HG02610 (cell line): ENCODE measurements around the gene GOLGA6L7.
"Not testable (repeated sequence)": the region's sequence is repeated elsewhere in the genome, so short reads cannot be mapped to it uniquely, and the experiment has no call there.

ENCODE experiments used
- ATAC-seq: cut with Tn5 transposase; IDR thresholded peaks from one replicate; pipeline ENCODE4 v1.9.1; 2021; ENCODE audit warnings: mild to moderate bottlenecking, moderate library complexity; ENCODE audit not compliant: unreplicated experiment

The GOLGA6L7 gene

DNA sequence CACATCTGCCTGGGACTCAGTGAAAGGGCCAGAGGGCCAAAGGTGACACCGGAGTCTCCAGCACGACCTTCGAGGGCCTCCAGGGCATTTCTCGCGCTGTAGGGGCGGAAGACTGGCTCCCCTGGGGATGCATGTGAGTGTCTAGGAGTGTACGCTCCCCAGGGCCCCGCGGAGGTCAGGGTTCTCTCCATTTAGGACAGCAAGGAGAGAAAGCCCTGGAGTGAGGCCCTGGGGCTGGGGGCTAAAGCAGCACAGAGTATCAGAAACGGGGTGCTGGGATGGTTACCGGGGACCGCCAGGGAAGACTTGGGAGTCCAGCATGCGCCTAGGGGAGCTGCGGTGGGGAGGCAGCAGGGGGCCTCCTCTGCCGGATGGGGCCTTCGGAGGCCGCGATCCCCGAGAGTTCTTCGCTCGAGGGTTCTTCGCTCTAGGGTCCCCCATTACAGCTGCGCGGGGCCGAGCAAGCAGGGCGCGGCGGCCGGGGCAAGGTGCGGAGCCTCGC is 36.7 kb upstream of the GOLGA6L7 start:
- ATAC-seq = no peak

DNA sequence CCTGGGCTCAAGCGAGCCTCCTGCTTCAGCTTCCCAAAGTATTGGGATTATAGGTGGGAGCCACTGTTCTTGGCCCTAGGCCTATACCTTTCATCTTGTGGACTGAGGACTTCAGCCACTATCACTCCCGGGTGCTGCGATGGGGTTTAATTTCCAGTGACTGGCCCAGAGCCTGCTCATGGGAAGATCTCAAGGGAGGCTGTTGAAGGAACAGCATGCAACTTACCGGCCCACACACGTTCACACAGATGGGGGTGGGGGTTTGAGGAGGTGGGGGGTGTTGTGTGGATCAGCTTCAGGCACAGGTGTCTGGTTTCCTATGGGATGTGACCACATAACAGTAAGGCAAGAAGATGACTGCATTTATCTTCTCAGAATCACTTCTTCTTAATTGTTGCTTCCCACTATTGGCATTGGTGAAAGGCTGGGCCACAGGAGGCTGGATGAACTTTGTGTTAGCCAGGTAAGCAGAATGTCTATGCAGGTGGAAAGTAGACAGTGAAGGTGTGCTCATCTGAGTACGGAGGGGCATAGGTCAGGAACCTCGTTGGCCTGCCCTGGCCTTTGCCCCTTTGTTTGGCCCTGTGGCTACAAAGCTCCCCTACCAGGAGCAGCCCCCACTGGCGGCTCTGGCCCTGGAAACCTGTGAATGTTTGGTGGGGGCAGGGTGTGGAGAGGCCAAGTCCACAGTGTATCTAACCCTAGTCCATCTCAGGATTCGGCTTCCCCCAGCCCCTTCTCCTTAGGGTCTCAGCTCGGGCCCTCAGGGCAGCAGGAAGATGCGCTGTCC is 35.9 kb upstream of the GOLGA6L7 start:
- ATAC-seq = no peak

DNA sequence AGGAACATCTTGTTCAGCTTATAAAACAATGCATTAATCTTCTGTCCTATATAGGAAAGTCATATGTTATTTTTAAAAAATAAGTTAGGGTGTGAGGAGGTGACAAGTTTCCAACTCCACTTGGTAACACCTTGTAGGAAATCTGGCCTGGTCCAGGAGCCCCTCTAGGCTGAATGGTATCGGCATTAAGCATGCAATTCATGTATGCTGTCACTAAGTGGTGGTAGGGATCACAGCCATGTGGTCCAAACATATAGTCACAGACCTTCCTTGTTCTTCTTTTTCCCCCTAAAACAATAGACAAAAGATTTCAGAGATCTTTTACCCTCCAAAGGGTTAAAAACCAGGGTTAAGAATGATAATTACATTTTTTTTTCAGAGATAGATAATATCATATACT is 33.2 kb upstream of the GOLGA6L7 start:
- no peak for ATAC-seq

DNA sequence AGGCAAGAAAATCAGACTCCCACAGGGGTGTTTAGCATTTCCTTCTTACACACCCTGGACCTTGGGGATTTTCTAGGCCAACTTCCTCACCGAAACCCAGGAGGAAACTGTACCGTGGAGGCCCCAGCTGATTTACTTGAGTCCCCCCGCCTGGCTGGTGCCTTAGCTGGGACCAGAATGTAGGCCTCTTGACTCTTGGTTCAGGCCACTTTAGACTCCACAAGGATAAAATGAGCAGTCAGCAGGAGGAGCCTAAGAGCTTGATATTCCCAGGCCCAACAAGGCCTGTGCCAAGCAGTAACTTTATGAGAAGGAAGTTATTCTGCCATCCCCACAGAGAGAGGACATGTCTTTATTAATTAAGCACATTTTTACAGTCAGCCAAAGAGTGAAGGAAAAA is 32.7 kb upstream of the GOLGA6L7 start:
- ATAC-seq = no peak

DNA sequence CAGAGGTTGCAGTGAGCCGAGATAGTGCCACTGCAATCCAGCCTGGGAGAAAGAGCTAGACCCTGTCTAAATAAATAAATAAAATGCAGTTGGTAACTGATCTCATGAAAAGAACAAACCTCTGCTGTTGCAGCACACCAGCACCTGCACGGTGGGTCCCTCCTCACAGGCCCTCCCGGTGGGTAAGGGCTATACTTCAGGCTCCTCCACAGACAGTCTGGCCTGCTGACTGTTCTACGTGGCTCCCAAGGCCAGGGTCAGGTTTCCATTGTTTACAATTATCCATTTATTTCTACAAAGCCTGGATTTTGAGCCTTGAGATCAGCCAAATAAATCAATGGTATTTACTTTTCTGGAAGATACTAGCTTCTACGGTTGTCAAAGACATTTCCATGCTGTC is 32.2 kb upstream of the GOLGA6L7 start:
- ATAC-seq = no peak

DNA sequence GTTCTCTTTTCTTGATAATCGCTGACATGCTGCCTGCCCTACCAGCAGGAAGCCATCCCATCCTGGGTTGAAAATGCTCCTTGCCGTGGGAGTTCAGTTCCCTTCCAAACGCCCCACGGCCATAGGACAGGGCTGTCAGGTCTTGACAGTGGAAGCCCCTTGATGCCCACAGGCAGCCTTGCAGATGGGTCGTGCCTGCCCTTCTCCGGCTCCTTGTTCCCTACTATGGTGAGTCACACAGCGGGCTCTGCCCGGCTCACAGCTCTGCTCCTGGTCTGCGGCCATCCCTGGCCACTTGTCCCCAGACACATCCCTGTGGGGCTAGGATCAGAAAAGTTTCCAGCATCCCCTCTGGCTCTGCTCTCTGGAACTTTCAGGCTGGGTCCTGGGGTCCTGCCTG is 31.1 kb upstream of the GOLGA6L7 start:
- no peak for ATAC-seq

DNA sequence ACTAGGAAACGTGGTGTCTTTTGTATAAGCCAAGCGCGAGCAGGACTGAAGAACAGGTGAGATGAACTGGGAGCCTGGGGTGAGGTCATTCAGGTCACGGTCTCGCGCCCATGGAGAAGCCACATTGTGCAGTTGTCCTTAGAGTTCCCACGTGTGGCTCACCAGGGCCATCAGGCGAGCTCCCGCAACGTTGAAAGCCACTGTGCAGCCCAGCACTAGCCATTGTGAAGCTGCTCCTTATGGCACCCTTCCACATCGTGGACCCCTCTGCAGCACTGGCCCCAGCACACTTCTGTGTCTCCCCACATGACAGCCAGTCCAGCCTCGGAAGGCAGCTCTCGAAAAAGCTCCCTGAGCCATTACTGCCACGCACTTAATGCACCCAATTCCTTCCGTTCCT is 29.8 kb upstream of the GOLGA6L7 start:
- no peak for ATAC-seq

DNA sequence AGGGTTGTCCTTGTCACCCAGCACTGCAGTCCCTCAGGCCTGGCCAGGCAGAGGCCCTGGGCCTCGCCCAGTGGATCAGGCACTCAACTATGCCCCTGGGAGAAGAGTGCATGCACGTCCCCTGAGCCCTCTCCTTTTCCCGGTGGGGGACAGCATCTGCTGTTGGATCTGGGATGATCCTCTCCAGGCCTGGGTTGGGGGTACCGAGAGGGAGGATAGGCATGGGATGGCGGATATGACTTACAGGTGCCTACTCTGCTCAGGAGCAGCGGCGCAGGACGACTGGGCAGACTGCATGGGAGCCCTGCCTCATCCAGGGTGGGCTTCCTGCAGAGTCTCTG is 28.4 kb upstream of the GOLGA6L7 start:
- ATAC-seq = no peak

DNA sequence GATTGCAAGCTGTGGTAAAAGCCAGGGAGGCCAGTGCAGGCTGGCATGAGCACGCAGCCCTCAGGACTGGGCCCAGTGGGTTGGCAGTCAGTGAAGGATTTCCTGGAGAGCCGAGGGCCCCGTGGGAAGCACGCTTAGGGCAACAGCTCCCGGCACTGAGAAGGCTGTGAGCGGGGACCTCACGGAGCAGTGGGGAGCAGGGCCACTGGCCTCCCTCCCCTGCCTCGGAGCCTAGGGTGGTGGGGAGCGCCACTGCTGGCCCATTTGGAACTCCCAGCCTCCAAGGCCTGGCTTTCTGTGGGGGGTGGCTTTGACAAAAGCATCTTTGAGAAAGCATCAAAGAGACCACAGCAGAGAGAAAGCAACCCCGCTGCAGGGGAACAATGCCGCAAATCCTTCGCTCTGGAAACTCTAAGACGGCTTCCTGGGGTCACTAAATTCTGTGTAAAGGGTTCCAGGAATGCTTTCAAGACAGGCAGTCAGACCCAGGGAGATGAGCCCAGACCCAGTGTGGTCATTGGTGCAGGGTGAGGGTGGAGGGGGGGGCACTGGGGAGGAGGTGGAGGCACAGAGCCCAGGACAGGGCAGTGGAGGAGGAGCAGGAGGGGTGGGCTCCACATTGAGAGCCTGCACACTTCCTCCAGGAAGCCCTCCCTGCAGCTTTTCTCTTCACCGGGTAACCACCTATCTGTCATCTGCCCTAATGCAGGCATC is 27.8 kb upstream of the GOLGA6L7 start:
- no peak for ATAC-seq

DNA sequence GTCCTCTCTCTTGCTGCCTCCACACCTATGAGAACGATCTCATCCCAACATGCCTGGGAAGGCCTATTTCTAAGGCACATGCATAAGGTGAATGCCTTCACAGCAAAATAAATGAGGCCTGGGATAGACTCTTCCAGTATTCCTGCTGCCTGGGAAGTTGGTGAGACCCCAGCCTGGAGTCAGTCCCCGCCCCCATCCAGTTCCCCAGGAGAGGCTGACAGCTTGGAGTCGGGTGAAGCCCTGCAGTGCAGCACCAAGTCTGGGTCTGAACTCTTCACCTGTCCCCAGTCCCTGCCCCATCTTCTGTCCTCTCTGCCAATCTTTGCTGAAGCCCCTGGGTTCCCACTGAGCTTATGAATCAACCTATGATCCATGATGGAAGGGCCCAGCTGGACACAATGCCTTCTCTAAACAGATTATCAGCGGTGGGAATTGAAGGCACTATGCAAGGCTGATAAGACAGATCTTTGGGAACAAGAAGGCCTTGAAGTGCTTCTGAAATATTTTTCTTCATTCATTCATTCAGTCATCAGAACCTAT is 27.1 kb upstream of the GOLGA6L7 start:
- no peak for ATAC-seq

DNA sequence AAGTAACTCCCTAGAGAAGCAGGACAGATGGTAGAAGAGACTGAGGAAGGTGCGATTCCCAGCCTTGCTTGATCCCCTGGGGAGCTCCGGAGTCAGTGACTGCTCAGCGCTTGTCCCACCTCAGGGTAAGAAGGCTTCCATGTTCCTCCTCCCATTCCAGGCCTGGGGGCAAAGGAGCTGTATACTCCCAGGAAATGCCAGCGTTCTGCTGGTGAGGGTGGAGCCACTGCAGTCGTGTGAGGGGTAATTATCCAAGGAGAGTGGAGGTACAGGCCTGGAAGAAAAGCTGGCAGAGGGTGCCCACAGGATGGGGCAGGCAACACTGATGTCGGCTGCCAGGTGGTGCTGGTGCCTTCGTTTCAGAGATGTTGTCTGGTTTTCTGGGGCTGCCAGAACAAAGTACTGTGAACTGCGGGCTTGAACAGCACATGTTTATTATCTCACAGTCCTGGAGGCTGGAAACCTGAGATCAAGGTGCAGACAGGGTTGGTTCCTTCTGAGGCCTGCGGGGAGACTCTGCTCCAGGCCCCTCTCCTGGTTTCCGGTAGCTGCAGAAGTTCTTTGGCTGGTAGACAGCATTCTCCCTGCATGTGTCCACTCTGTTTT is 25.2 kb upstream of the GOLGA6L7 start:
- ATAC-seq = no peak

DNA sequence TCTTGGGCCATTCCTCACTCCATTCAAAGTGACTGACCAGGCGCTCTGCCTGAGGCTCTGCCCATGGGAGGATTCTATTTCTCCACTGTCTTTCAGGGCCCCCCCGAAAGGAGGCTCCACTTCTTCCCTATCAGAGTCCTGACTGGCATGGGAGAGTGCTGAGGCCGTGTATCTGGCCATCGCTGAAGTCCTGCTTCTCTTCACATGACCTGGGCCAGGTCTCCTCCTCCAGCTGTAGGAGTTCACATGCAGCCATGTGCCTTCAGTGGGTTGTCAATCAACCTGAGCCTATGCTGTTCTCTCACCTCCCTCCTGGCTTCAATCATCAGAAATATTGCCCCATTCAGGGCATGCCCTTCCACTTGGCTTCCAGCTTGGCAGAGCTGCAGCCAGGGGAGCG is 24.6 kb upstream of the GOLGA6L7 start:
- ATAC-seq = no peak

DNA sequence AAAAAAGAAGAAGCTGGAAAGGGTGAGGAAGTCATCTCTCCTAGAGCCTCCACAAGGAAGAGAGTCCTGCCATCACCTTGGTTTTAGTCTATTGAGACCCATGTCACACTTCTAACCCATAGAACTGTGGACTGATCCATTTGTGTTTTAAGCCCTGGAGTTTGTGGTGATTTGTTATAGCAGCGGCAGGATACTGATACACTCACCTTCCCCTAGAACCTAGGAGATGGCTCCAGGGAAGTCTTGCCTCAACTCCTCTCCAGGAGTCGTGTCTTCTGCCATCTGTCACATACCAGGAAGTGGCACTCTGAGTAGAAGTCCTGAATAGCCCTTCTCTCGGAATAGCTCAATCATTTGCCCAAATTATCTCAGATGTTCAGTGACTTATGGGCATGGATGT is 22.7 kb upstream of the GOLGA6L7 start:
- ATAC-seq = no peak

DNA sequence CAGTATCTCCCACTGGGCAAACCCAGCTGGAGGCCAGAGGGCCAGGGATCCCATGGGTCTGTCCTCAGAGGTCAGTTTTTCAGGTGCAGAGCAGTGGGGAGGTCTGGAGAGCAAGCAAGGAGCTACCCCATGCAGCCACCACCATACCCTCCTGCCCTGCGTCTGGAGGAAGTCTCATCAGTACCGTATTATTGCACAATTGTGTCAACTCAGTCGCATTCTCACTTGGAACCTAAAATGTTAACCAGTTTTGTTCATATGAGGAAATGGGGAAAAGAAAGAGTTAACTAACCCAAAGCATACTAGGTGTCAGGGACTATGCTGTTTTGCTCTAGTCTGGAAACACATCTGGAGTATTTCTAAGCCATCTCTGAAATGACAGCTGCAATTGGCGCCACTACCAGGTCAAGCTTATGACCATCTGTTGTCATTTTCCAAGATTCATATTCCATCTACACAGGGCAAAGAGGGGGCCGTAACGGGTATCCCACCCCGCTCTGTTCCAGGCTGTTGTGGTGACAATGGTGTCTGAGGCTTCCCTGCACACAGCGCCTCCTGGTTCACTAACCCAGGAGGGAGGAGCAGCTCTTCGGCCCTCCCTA is 20.4 kb upstream of the GOLGA6L7 start:
- ATAC-seq = no peak

DNA sequence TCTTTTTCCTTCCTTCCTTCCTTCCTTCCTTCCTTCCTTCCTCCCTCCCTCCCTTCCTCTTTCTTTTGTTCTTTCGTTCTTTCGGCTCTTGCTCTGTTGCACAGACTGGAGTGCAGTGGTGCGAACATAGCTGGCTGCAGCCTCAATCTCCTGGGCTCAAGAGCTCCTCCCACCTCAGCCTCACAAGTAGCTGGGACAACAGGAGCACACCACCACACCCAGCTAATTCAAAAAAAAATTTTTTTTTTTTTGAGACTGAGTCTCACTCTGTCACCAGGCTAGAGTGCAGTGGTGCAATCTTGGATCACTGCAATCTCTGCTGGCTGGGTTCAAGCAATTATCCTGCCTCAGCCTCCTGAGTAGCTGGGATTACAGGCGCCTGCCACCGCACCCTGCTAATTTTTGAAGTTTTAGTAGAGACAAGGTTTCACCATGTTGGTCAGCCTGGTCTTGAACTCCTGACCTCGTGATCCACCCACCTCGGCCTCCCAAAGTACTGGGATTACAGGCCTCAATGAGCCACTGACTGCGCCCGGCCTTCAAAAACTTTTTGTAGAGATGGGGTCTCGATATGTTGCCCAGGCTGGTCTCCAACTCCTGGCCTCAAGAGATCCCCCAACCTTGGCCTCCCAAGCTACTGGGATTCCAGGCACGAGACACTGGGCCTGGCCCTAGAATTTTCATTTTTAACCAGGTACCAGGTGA is 13.3 kb upstream of the GOLGA6L7 start:
- ATAC-seq = not testable (repeated sequence)

DNA sequence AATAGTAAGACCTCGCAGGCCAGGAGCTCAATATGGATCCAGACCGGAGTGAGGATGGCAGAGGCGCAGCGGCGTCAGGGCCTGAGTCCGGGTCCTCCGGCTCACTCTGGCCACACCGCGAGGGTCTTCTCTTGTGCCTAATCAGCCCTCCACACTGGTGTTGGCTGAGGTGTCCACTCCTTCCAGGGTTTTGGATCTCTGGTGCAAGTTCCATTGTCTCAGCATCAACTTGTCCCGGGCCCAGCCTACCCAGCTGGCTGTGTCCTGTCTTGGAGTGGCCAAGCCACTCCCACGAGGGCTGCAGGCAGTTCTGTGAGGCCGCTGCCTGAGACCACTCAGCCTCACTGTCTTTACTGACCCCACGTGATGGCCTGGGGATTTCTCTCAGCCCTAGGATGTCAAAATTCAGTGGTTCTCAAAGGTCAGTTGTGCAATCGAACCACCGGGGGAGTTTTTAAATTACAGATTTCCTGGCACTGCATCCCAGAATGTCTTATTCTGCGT is 12.6 kb upstream of the GOLGA6L7 start:
- no peak for ATAC-seq

DNA sequence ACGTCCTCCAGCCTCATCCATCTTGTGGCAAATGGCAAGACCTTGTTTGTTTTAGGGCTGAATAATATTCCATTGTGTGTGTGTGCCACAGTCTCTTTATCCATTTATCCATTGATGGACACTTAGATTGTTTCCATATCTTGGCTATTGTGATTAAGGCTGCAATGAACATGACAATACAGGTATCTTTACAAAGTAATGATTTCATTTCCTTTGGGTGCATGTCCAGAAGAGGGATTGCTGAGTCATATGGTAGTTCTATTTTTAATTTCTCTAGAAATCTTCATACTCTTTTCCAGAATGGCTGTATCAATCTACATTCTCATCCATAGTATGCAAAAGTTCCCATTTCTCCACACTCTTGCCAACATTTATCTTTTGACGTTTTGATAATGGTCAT is 6.1 kb upstream of the GOLGA6L7 start:
- not testable (repeated sequence) for ATAC-seq

DNA sequence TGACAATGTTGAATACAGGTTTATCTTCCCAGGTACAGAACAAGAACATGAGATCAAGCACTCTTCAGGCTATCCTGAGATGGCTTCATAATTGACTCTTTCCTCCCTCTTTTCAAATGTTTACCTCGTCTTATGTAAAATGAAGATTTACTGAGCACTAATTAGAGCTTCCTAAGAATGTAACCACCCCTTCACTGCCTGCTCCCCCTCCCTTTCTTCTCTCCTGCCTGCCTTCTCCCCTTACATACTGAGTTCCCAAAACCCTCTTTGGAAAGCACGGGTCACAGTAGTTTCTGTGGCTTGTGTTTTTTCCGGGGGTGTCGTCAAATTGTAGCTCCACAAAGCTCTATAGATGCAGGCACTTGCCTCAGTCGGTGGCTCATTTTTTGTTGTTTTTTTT is 5.2 kb upstream of the GOLGA6L7 start:
- not testable (repeated sequence) for ATAC-seq

DNA sequence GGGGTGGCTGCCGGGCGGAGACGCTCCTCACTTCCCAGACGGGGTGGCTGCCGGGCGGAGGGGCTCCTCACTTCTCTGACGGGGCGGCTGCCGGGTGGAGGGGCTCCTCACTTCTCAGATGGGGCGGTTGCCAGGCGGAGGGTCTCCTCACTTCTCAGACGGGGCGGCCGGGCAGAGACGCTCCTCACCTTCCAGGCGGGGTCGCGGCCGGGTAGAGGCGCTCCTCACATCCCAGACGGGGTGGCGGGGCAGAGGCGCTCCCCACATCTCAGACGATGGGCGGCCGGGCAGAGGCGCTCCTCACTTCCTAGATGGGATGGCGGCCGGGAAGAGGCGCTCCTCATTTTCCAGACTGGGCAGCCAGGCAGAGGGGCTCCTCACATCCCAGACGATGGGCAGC is 1.3 kb upstream of the GOLGA6L7 start:
- ATAC-seq = not testable (repeated sequence)

DNA sequence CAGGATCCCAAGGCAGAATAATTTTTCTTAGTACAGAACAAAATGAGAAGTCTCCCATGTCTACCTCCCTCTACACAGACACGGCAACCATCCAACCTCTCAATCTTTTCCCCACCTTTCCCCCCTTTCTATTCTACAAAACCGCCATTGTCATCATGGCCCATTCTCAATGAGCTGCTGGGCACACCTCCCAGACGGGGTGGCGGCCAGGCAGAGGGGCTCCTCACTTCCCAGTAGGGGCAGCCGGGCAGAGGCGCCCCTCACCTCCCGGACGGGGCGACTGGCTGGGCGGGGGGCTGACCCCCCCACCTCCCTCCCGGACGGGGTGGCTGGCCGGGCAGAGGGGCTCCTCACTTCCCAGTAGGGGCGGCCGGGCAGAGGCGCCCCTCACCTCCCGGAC is 827 bp upstream of the GOLGA6L7 start:
- ATAC-seq = not testable (repeated sequence)
